ENCODE measurements around the gene FDCSP. TPM values are rescaled to one million over a fixed set of nuclear protein-coding genes. Genes with fewer than 3 reads are reported as not detected.
A peak's percentile ranks its signal among the peaks of the same experiment; 100 is the strongest.
"Not testable (repeated sequence)": the region's sequence is repeated elsewhere in the genome, so short reads cannot be mapped to it uniquely, and the experiment has no call there.

FDCSP gene
- not detected in 2 replicates for total RNA-seq

DNA sequence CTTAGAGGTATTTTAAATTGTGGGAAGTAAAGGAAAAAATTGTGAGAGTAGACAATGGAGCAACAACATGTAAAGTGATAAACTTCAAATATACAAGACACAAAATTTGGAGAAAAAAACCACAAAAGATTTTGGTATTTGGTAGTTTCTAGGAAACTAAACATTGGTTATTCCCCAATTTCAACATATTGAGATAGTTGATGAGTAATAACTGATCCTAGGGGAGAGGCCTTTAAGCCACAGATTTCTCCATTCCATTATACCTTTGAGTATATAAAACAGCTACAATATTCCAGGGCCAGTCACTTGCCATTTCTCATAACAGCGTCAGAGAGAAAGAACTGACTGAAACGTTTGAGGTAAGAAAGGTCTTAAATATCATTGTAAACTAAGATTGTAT, at the start of gene FDCSP:
TSS of gene FDCSP (plus strand) at position 301 of the 400 bp plus-strand sequence. CDS start 5,071 bp downstream, outside the sequence.
- no peak for DNase-seq

DNA sequence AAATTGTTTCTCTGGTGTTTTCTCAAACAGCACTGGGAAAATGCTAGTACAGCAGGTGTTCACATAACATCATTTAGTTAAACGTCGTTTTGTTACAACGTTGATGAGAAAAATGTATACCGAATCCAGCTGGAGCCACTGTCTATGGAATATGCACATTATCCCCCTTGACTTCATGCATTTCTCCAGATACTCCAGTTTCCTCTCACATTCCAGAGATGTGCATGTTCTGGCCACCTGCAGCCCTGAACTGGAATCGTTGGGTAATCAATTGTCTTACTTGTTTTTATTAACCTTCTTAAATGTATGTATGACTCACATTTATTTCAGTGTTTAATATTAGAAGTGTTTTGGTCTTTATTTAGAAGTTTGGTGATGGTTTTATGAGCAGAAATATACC, 48.8 kb upstream of the FDCSP start:
- no peak for DNase-seq

DNA sequence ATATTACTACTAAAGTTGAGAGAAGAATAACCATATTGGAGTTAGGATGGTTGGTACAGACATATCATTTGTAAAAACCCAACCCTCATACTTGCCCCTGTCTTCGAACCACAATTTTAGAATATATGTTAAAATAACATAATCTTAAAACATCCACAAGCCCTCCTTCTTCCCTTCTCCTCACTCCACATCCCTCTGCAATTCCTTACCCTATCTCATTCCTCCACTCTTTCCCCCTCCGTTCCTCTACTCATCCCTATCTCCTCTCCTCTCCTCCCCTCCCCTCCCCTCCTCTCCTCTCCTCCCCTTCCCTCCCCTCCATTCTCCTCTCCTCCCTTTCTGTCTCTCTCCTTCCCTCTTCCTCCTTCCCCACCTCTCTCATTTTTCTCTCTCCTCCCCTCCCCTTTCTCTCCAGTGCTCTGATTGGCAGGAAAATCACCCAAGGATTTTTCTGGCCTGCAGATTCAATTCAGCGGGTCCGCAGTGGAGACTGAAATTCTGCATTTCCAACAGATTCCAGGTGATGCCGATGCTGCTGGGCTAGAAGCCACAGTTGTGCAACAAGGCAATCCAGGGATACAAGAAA, 47.8 kb upstream of the FDCSP start:
- DNase-seq = no peak

DNA sequence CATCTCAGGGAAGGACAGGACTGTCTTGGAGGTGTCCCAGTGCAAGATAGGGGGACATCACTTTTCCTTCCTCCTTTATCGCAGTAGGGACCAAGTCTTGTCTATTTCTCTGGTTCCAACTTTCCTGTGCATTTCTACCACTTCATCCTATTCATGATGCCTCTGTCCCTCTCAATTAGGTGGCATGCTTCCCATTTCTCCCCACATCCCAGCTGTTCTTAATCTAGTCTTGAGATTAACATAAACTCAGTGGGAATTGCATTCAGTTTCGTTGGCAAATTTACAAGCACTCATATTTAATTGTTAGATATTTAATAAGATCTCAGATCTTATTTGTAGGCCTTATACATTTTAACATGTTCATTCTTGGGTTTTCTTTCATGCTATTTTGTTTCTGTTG, 46.1 kb upstream of the FDCSP start:
- DNase-seq = no peak

- DNase-seq = no peak
Measured at GRCh38 chr4:70181864-70182263, 44.1 kb upstream of the FDCSP start.

DNA sequence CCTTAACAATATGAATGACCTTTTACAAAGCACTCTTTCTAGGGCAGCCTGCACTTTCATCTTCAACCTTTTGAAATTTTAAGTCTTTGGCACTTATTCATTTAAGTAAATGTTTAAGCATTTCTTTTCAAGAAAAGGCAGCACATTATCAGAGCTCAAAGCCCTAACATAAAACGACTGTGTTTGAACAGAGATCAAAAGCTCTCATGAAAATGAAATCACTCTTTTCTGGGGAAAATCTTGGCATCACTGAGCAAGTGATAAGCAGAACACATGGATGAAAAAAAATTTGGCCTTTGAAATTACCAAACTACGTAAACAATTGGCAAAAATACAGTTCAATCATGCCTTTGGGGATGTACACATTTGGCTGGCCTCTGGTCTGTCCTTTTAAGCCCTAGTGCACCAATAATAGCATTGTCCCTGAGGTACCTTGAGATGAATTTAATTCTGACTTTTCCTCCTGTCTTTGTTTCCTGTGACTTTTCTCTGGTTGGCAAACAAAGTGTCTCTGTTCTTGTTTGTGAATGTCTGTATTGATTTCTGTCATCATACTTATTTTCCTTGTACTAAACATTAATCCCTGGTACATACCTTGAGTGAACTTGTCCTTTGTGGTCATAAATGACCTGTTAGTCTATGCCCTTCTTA, 43.3 kb upstream of the FDCSP start:
- no peak for DNase-seq

- peak; percentile 61 for DNase-seq
Measured at GRCh38 chr4:70183168-70183939, 42.6 kb upstream of the FDCSP start.

DNA sequence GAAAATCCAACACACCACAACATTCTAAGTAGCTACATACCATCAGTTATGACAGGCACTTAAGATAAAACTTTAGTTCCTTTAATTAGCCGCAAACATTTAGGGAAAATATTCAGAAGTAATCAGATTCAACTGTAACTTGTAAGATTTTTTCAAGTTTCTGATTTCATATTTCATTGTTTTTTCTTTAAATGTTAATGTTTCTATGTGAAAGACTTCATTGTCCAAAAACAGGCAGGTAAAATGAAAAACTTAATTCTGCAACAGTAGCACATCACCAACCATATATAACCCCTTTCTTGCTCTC, 42.0 kb upstream of the FDCSP start:
- no peak for DNase-seq

DNA sequence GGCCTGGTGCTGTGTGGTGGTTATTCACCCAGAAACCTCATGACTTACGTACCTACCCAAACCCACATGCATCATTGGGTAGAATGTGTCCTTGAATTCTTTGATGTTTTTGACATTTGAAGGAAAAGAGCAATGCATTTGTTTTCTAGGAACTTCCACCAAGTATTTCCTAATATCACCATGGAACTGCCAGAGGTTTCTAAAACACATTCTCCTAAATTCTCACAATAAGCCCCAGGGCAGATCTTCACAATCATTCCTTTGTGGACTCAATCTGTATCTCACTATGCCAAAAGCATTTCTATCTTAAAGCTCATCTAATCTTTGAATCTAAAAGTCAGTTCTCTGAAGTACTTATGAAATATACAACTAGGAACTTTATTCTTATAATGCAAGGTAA, 38.7 kb upstream of the FDCSP start:
- no peak for DNase-seq

- DNase-seq = no peak
Measured at GRCh38 chr4:70190579-70190978, 35.3 kb upstream of the FDCSP start.

GRCh38 chr4:70191647-70192046, 34.3 kb upstream of the FDCSP start:
- DNase-seq = no peak

DNA sequence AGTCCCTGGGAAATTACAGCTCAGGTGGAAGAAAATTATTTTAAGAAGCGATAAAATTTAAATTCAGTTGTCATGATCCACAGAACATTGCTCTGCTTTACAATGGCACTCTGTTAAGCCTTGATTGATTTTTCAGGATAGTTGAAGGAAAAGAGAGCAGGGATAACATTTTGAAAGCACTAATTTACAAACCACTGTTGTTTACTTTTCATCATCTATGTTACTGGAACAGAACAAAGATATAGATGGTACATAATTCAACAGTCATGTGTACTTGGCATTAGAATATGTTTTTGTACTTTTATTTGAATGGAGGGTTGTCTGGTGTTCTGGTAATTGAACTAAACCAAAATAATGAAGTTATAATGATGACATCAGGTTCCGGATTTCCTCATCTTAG, 33.0 kb upstream of the FDCSP start:
- DNase-seq = no peak

GRCh38 chr4:70195425-70195824, 30.5 kb upstream of the FDCSP start, which contains the start of gene ODAM:
TSS of gene ODAM (plus strand) at chr4:70195725. CDS start at chr4:70196544, 819 bp downstream.
- no peak for DNase-seq

DNA sequence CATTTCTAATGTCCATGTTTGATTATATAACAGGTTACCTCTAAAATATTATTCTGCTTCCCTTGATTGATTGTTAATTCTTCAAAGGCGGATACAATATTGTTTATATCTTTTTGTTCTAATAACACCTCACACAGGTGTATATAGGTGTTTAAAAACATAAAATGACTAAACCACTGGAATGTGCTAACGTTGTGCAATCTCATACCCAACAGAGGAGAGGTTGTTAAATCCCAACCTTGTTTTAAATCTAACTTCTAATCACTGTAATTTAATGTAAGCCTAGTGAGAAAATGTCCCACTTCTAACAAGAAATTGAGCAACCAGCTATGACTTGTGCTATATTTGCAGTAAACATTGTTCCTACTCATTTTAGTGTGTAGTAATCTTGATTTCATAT, 29.1 kb upstream of the FDCSP start:
- DNase-seq = no peak

DNA sequence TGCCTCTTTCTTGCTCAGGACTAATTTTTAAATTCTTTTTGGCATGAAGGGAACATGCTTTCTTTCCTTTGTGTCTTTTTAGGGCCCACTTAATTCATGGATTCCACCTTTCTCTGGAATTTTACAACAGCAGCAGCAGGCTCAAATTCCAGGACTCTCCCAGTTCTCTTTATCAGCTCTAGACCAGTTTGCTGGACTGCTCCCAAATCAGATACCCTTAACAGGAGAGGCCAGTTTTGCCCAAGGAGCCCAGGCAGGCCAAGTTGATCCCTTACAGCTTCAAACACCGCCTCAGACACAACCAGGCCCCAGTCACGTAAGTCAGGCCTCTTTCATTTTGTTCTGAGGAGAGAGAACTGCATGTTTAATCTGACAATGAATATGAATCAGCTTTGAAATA, 28.1 kb upstream of the FDCSP start:
- DNase-seq = no peak

DNA sequence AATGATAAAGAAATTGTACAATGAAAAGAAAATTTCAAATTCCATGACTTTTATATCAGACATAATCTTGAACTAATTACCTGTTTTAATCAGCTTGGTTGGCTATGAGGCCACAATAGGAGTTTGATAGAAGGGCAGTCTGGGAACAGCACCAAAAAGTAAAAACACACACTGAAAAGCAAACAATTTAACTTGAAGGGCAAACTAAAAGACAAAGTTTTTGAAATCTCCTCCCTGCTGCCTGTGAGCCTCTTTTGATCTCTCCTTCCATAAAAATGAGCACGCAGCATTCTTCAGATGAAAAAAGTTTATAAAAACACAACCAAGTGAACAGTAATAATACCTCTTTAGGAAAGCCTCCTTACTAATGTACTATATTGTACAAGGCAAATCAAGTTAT, 22.3 kb upstream of the FDCSP start:
- no peak for DNase-seq

- not testable (repeated sequence) for DNase-seq
Measured at GRCh38 chr4:70212752-70213151, 13.2 kb upstream of the FDCSP start.

DNA sequence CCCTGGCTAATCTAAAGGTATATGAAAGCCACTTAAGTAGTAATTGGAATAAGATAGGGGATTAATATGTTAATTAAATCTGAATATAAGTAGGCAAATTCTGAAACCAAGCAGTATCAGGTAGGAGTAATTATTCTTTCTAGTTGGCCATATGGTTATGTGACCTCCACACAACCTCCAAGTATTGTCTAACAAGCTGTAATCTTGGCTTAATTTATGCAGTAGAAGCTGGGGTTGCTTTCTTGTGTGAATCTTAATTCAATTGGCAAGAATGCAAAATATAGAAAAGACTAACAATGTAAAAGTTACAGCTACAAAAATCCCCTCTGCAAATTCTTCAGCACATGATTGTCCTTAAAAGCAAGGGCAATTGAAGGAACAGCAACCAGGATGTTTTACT, 9.8 kb upstream of the FDCSP start:
- DNase-seq = not testable (repeated sequence)

- DNase-seq = not testable (repeated sequence)
Measured at GRCh38 chr4:70216550-70216949, 9.4 kb upstream of the FDCSP start.

DNA sequence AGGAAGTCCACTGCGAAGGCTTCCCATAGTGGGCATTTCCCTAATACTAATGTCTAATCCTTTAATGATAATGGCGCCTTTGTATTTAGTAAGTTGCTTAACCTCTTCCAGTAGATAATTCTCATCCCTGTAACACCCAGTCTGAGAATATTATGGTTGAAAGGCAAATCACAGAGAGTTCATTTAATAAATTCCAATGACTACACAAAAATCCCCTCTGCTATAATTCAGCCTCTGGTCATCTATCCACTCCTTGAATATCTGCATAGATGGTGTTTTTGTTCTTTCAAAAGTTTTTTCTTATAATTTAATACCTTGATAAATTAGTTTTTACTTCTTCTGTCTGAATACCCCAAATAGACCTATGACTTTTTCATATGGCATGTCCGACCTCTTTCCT, 4.5 kb upstream of the FDCSP start:
- not testable (repeated sequence) for DNase-seq

GRCh38 chr4:70221818-70222217, 4.1 kb upstream of the FDCSP start:
- DNase-seq = not testable (repeated sequence)

- DNase-seq = no peak
Measured at GRCh38 chr4:70236125-70236524, 10.2 kb downstream of the FDCSP start.

GRCh38 chr4:70239131-70239883, 13.4 kb downstream of the FDCSP start:
- DNase-seq = no peak
